ENCODE measurements around the gene OLA1.

Gene OLA1

DNA sequence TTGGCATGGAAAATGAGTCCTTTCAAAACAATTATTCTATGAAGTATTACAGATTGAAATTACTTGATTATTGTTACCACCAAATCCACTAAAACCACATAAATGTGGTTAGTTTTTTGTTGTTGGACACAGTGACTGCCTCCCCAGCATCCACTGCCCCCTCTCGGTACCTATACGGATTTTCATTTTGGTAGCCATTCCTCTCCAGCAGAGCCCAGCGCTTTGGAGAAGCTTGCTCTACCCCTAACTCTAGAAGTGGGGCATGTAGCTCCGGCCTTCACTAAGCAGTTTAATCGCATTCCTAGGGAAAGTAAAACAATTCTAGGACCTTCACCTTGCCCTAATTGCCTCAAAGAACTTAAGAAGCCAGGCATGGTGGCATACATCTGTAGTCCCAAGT lies 24.2 kb downstream of the OLA1 start:
- no peak for DNase-seq

DNA sequence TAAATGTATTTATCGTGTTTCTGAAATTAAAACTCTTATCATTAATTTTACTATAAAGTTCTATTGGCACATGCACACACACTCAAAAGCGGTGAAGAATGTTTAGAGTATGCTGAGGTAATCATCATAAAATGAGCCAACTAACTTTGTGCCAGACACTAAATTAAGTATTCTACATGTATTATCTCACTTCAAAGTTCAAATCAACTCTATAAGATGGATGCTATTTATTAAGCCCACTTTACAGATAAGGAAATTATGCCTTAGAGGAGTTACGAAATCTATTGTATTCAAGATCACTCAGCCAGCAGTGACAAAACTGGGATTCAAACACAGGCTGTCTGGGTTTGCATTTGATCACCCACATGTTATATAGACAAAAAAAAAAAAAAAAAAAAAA lies 24.9 kb downstream of the OLA1 start:
- DNase-seq: no peak

DNA sequence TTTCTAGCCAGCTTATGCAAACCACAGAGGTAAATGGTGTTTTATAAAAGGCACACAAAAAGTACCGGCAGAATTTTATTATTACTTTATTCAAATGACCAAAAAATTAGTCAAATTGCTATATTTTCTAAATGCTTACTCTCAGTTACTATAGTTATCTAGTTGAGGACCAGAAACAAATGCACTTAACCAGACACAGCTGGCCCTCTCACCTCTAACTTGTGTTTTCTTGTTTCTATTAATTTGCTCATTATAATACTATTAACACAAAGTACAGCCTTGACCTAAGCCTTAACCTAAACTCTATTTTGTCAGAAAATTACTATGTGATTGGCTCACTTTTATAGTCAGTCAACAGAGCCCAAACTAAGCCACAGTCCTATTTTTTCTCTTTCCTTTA lies 26.2 kb downstream of the OLA1 start:
- no peak for DNase-seq

DNA sequence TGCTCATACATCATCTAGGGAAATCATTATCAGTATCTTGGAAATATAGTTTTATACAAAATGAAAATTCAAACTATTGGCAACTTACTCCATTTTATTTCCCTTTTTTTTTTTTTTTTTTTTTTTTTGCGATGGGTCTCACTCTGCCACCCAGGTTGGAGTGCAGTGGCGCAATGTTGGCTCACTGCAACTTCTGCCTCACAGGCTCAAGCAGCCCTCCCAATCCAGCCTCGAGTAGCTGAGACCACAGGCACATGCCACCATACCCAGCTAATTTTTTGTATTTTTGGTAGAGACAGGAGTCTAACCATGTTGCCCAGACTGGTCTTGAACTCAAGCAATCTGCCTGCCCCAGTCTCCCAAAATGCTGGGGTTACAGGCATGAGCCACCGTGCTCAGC lies 29.0 kb downstream of the OLA1 start:
- DNase-seq: no peak

DNA sequence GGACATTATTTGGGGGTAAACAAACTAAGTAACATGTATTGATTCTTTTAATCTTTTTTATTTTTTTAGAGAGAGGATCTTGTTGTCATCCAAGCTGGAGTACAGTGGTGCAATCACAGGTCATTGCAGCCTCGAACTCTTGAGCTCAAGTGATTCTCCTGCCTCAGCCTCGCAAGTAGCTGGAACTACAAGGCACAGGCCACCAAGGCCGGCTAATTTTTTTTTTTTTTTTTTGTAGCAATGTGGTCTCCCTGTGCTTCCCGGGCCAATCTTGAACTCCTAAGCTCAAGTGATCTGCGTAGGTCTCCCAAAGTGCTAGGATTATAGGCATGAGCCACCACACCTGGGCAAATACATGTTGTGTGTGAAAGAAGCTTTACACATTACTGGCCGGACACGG lies 29.6 kb downstream of the OLA1 start:
- DNase-seq: no peak

DNA sequence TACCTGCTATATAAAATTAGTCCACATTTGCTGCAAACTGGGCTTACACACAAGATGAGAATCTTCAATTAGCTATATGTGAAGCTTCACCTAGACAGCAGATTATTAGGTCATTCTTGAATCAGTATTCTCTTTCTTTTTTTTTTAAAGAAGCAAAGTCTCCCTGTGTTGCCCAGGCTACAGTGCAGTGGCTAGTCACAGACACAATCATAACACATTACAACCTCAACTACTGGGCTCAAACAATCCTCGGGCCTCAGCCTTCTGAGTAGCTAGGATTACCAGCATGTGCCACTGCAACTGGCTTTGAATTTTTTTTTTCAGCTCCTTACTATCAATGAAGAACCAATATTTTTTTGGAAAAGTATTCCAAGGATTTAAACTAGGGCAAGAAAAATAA lies 30.5 kb downstream of the OLA1 start:
- DNase-seq: no peak

DNA sequence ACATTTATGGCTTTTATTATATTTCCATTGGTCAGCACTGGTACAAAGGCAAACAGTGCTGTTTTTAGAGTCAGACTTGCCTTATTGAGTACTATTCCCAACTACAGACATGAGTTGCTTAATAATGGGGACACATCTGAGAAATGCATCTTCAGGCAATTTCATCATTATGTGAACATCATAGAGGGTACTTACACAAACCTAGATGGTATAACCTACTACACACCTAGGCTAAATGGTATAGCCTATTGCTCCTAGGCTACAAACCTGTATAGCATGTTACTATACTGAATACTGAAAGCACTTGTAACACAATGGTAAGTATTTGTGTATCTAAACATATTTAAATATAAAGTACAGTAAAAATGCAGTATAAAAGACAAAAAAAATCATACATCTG lies 36.4 kb downstream of the OLA1 start:
- no peak for DNase-seq

DNA sequence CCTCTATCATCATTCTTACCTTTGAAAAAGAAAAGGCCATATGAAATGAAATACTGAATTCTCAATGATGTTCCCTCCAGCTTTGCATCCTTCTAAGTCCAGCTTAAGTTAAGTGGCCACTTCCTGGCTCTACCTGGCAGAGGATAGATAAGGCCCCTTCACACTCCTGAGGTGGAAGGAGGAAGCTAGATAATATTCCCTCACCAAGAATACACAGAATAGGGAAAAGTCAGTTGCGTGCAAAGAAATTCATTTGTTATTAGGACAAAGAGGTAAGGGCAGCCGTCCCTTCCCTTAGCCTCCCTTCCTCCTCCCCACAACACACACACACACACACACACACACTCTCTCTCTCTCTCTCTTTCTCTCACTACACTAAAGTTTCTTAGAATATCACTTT lies 37.5 kb downstream of the OLA1 start:
- no peak for DNase-seq

DNA sequence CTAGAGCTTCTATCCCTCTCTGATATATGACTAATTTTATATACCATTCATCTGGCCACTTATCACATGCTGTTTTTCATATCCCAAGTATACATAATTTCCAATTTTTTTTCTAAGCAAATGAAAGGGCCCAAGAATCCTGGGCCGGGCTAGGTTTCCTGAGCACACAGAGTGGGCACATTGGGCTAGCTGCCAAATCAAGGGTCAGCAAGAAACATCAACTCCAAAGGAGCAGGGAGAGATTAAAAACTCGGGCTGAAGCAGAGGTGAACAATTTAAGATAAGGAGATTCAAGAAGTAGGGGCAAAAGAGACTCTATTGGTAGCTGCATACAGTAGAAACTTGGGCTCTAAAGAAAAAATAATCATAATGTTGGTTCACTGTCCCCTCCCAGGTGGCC lies 39.0 kb downstream of the OLA1 start:
- DNase-seq: no peak

DNA sequence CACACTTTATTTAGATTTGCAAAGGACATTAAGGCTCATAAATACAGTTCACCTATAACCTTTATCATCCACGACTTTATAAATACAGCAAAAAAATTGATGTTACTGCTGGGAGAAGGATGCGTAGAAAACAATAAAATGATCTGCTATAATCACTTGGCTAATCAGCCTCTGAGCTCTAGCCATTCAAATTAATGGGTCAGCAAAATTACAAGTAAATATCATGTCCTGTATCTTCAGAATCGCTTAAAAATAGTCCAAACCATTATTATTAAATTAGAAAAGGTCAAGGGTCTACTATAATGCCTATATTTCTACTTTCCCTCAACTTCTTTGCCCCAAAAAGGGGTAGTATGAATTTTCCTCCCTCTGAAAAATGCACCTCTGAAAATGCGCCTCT lies 40.3 kb downstream of the OLA1 start:
- DNase-seq: no peak

DNA sequence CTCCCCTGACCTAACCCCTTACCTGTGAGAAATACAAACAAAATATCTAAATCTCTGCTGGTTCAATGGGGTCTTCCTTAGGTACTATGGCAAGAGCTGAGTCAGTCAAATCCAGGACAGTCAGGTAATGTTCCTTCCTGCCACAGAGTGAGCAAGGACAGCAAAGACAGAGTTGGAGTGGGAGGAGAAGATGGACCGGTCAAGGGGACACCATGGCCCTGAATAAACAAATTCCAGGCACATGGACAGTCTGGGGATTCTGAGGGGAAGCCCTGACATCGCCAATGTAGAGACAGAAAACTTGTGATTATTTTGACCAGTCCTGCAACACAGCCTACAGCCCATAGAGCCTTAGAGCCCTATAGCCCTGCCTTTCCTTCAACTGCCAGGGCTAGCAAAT lies 42.8 kb downstream of the OLA1 start:
- no peak for DNase-seq

DNA sequence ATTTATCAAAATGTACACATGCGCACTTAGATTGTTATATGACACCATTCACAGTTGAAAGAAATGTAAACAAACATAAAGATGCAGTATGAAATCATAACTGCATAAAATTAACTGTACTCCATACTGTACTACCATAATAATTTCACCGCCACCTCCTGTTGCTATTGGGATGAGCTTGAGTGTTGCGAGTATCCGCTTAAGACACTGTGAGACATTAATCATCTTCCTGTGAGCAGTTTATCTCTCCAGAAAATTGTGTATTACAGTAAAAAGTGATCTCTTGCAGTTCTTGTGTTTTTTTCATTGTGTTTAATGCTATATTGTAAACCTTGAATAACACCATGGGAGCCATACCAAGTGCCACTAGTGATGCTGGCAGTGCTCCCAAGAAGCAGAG lies 46.1 kb downstream of the OLA1 start:
- no peak for DNase-seq

DNA sequence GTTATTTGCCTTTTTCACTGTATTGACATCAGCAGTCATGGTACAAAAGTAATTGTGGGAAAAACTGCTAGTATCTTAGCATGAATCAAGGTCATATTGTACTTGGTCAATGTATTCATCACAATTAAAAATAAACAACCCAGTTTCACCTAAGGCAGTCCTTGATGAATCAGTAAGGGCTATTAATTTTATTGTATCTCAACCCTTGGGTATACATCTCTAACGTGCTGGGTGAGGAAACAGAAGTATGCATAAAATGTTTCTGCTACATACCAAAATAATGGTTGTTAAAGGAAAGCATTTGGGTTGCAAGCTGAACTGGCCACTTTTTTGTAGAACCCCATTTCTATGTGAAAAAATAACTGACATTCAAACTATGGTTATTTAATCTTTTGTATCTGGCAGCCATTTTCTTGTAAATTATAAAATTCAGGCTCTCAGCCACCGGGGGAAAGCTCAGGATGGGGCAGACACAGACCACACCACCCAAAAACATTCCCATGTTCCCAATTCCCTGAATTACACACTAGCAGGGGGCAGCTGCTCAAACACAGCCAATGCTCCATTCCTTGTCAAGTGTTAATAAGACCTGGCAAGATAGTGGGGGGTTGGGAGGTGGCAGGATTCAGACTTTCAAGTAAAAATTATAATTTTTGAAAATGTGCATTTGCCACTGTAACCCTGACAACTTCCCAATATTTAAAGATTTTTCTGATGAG lies 49.3 kb downstream of the OLA1 start:
- no peak for DNase-seq

DNA sequence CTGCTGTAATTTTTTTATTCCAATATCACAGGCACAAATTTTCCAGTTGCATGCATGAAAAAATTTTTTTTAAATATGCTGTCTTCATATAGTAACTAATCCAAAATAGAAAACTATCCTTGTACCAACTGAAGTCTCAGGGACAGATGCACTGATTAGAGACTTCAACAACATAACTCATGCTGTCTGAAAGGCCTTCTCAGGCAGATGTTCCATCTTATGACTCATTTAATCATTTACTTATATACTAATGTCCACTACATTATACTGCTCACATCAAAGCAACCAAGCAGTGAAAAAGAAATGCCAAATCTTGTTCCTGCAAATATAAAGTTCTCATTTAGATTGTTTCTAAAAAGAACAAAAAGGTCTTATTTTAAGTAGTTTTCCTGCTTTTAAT lies 53.1 kb downstream of the OLA1 start:
- no peak for DNase-seq

DNA sequence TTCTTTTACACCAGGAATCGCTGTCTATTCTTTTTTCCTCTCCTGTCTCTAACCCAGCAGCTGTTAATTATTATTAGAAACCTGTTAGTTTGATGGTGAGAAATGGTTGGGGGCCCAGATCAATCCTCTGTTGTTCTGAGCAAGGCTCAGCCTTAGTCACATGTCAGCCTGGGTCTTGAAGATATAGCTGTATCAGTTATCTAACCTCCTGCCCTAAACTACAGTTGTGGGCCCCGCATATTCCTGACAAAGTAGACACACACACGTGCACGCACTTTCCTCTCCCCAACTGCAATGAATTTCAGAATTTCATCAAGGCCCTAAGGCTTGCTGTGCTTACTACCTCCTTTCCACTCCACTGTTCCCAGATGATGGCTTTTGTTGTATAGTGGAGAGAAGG lies 54.6 kb downstream of the OLA1 start:
- DNase-seq: no peak

DNA sequence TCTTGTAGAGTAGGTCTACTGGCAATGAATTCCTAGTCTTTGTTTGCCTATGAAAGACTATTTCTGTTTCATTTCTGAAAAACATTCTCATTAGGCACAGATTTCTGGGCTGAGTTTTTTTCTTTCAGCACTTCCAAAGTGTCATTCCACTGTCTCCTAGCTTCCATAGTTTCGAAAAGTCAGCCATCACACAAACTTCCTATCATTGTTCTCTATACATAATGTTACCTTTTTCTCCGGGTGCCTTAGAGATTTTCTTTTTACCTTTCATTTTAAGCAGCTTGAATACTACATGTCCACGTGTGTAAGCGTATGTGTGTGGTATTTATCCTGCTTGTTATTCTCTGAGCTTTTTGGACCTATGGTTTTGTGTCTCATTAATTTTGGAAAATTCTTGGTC lies 55.7 kb downstream of the OLA1 start:
- no peak for DNase-seq

DNA sequence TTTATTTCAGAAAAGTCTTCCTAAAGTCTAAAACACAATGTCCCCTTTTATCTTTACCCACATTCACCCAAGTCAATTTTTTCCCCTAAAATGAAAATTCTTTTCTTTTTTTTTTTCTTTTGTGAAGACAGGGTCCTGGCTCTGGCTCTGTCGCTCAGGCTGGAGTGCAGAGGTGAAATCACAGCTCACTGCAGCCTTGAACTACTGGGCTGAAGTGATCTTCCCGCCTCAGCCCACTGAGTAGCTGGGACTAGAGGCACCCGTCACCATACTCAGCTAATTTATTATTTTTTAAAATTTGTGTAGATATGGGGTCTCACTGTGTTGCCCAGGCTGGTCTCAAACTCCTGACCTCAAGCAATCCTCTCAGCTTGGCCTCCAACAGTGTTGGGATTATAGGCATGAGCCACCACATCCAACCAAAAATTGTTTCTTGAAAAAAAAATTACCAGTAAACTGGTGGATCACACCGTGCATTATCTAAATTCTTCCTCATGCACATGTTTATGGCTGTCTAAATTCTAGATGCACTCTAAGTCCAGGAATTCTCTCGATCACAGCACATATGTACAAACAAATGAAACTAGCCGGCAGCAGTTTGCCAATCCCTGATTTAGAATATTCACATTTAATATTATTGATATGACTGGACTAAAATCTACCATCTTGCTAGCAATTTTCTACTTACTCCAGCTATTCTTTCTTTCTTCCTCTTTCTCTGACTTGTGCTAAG lies 56.8 kb downstream of the OLA1 start:
- no peak for DNase-seq

DNA sequence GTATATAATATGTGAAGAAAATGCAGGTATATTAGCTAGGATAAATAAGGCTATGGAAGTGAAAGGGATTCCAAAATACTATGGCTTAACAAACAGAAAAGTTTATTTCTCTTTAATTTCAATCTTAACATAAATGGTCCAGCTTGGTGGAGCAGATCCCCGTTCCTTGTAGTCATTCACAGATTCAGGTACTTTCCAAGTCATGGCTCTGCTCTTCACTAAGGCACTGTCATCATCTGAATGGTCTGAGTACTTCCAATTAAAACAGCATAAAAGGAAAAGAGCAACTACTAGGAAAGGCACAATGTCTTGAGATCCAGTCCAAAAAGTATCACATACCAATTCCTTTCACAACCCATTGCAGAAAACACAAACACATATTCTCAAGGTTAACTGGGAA lies 63.4 kb downstream of the OLA1 start:
- no peak for DNase-seq

DNA sequence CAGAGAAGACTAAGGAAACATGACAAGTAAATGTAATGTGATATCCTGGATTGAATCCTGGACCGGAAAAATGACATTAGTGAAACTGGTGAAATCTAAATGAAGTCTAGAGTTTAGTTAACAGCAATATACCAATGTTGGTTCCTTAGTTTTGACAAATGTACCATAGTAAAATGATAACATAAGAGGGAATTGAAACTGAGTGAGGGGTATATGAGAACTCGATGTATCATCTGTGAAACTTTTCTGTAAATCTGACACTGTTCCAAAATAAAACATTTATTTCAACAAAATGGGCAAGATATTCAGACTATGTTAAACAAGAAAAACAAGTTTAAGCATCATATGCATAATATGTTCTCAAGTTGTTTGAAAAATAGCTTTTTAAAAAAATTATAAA lies 63.8 kb downstream of the OLA1 start:
- no peak for DNase-seq

DNA sequence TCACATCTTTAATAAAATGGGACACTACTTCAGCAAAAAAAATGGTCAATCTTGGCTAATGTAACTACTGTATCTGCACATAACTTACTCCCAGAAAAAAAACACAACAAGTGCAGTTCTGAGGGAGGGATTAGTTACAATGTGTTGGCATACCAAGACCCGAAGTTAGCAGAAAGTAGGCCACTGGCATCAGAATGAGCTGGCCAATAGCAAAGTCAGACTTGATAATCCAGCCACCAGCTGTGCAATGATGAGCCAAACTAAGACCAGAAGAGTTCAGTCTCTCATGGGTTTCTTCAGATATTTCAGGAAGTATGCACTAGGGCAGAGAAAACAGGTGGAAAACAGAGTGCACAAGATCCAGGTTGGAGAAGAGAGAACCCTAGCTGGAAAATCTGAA lies 65.3 kb downstream of the OLA1 start:
- no peak for DNase-seq

DNA sequence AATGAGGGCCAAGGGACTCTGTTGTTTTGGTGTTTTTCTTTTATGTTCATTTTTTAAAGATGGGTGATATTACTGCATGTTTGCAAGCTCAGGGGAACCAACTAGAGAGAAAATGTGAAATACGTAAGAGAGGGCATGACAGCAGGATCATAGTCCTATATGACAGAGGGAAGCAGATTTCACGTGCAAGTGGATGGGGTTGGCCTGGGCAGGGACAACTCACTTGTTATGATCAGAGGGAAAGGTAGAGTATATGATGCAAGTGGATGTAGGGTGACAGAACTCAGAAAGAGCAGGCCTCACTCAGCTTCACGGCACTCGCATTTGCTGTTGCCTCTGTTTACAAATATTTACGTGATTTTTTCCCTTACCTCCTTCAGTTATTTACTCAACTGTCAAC lies 67.0 kb downstream of the OLA1 start:
- no peak for DNase-seq

DNA sequence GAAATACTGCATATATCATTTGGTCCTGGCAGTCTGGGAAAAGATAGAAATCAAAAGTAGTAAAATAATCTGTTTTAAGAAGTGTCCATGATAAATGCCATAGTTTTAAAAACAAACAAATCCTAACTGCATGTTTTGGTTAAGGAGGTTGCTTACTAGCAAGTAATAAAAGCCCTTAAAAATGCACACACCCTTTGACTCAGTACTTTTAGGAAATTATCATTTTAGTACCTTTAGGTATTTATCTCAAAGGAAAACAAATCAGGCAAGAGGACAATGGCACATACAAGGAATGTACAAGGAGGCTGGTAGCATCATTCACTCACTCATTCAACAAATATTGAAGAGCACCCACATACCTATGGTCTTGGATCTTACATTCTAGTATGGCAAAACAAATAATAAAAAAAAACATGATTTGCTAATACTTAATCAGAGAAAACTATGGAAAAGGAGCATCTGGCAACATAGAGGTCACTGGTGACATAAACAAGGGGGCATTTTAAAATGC lies 67.6 kb downstream of the OLA1 start:
- no peak for DNase-seq

DNA sequence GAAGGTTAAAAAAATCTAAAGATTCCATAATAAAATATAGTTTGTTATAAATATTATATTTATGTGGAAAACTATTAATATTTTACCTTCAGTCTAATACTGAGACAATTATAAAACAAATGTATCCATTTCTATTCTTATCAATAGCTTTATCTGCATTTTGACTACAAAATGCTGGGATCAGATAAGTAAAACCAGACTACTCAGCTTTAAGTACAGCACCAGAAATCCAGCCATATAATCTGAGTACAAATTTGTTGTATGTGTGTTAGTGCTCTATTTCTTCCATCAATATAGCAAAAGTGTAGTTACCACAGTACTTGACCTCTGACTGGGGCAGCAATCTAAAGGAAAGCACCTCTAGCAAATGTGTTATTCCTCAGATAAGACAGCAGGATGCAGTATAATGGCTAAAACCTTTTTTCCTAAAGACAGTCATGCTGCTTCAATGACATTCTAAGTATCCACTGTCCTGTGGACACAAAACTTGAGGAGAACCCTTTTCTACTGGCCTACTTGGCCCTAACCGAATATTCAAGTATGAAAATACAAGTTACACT lies 68.1 kb downstream of the OLA1 start:
- no peak for DNase-seq

DNA sequence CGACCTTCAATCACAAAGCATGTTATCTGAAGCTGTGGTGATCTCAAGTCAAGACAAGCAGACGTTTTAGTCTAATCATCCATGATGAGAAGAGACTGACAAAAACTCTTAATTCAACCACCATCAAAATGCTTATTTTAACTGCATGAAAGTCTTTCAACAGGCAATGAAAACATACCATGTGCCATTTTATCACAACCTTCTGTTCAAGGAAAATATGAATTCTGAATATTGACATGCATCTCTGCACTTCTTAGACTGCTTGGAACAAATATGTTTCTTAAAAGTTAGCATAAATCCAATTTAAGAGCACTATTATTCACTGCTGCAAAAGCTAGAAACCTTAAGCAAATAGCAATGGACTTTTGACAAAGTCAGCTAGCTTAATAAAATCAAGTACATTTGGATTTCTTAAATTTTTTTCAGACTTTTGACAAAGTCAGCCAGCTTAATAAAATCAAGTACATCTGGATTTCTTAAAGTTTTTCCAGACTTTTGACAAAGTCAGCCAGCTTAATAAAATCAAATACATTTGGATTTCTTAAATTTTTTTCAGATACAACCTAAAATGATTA lies 70.9 kb downstream of the OLA1 start:
- DNase-seq: no peak

Measured in activated CD4-positive, alpha-beta T cell treated with anti-CD3 and anti-CD28 coated beads, Interleukin-2, amount 50 U/mL, for 48 hours (primary cell).